Measurements from ENCODE around the gene KNSTRN.

The KNSTRN gene

GRCh38 chr15:40436892-40437751, 54.6 kb downstream of the KNSTRN start:
- TF ChIP-seq, protein P1, sequence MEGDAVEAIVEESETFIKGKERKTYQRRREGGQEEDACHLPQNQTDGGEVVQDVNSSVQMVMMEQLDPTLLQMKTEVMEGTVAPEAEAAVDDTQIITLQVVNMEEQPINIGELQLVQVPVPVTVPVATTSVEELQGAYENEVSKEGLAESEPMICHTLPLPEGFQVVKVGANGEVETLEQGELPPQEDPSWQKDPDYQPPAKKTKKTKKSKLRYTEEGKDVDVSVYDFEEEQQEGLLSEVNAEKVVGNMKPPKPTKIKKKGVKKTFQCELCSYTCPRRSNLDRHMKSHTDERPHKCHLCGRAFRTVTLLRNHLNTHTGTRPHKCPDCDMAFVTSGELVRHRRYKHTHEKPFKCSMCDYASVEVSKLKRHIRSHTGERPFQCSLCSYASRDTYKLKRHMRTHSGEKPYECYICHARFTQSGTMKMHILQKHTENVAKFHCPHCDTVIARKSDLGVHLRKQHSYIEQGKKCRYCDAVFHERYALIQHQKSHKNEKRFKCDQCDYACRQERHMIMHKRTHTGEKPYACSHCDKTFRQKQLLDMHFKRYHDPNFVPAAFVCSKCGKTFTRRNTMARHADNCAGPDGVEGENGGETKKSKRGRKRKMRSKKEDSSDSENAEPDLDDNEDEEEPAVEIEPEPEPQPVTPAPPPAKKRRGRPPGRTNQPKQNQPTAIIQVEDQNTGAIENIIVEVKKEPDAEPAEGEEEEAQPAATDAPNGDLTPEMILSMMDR (IDR thresholded peaks at IDR 0.05; ENCODE audit: low read depth, low read length) = no peak

GRCh38 chr15:40437752-40438687, 55.5 kb downstream of the KNSTRN start:
- DNase-seq (ENCODE audit: extremely low read depth, low read depth) = no peak
- TF ChIP-seq, protein P1 (IDR thresholded peaks at IDR 0.05; ENCODE audit: low read depth, low read length) = no peak

More at GRCh38 chr15:40436892-40437751, 54.6 kb downstream of the KNSTRN start:
- no peak for DNase-seq (ENCODE audit: extremely low read depth, low read depth)

- TF ChIP-seq, protein P1 (IDR thresholded peaks at IDR 0.05; ENCODE audit: low read depth, low read length) = no peak
- DNase-seq (ENCODE audit: extremely low read depth, low read depth) = no peak
Measured at GRCh38 chr15:40438712-40439111, 56.2 kb downstream of the KNSTRN start.

- no peak for DNase-seq (ENCODE audit: extremely low read depth, low read depth)
Measured at GRCh38 chr15:40439461-40439959, 57.0 kb downstream of the KNSTRN start.

DNA sequence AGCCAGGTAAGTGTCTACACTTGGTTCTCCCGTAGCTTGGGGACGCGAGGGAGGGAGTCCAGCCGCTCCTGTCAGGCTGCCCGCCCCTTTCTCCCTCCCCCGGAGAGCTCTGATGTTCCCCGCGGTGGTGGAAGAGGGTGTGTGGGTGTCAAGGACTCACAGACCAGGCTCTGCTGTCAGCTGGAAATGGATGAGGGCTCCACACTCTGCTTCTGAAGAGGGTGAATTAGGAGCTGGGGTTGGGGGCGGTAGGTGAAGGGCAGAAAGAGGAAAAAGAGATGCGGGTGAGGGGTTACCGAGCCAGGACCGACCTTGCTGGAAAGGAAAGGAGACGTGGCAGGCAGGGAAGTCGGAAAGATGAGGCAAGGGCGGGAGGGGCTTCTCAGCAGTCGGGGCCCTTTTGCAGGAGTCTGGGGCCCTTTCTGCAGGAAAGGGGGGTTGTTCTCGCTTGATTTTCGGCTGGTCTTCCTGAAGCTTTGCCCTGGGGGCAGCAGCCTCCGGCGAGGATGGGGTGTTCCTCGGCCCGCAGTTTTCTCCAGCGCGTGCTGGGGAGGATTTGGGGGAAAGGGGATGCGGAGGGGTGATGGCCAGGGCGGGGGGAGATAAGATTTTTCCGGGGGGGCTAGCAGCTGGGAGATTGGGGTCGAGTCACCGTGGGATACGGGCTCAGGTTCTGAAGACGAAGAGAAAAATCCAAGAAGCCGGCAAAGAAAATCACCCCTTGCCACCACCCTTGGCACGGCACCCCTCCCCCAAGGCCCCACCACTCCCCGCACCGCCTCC, 57.6 kb downstream of the KNSTRN start:
- DNase-seq (ENCODE audit: extremely low read depth, low read depth) = no peak

More at GRCh38 chr15:40439461-40439959, 57.0 kb downstream of the KNSTRN start:
- TF ChIP-seq, protein P1 (IDR thresholded peaks at IDR 0.05; ENCODE audit: low read depth, low read length) = no peak

More for the DNA sequence above, 57.6 kb downstream of the KNSTRN start:
- TF ChIP-seq, protein P1 (IDR thresholded peaks at IDR 0.05; ENCODE audit: low read depth, low read length) = no peak; the same call in 1 of the 2 replicates
